Measurements from ENCODE around the gene CSRNP3.

CSRNP3 gene

DNA sequence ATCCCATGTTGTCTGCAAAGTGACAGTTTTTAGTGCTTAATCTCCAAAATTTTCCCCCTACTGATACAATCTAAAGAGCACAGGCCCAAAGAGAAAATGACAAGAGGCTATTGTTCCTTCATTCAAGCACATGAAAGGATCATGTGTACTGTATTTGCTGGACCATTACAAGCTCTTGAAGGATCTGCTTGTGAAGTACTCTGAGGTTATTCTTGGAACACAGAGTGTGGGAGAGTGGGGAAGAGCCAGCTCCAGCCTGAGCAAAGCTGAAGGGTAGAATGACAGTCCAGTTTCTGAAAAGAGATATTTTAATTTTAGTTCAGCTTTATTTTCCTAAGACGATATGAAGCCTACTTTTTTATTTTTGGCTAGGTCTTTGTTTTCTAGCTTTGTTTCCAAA lies 212.3 kb downstream of the CSRNP3 start:
- no peak for DNase-seq (ENCODE audit: low read depth, low spot score)

DNA sequence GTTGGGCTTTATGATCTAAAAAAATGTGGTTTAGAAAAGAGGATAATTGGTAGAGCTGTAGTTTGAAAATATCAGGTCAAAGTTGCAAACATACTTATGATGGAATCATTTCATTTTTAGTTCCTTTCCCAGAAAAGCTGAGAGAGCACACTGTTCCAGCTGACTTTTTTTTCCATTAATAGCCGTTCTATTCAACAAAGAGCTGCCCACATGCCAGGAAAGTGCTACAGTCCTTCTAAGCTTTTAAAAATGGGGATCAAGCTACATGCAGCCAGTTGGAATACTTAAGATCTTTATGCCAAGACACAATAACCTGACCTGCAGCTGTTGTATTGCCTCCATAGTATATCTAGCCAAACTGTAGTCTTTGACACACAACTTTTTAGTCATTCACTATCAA lies 213.0 kb downstream of the CSRNP3 start:
- DNase-seq (ENCODE audit: low read depth, low spot score), result no peak

DNA sequence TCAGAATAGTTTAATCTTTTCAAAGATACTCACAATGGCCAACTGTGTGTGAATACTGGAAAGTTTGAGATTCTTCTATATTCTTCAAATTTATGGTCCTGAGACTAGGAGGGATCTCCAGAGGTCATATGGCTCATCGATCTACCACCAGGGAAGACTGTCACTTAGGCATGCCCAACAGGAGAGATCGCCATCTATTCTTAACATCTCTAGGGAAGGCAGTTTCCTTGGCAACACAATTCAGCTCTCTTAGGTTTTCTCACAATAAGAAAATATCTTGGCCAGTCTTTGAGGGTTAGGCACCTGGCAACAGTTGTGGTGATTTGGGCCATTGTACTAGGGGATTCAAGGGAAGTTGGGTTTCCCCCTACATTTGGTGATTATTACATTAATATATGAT lies 217.3 kb downstream of the CSRNP3 start:
- DNase-seq (ENCODE audit: low read depth, low spot score), result no peak

DNA sequence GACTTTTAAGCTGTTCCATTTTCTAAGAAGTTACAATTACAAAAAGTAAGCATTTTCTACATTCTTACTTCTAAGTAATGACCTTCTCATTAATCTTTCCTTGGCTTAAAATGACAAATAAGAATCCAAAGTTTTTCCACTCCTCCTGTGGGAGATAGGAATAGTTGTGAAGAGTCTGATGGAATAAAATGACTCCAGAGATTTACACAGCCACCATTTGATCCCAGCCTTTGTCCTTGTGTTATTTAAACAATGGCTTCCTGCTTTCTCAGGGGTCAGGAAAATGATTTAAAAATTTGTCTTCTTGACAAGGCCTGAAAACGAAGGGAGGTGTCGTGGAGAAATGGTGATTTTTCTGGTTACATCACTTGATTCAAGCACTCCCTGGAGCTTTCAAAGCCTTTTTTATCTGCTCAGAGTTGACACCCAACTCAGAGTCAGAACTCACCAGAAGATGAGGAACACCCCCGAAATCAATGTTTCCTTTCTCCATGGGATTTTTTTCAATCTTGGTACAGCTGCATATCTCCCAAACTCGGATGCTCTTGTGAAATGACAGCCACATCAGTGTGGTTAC lies 218.0 kb downstream of the CSRNP3 start:
- DNase-seq (ENCODE audit: low read depth, low spot score), result no peak

DNA sequence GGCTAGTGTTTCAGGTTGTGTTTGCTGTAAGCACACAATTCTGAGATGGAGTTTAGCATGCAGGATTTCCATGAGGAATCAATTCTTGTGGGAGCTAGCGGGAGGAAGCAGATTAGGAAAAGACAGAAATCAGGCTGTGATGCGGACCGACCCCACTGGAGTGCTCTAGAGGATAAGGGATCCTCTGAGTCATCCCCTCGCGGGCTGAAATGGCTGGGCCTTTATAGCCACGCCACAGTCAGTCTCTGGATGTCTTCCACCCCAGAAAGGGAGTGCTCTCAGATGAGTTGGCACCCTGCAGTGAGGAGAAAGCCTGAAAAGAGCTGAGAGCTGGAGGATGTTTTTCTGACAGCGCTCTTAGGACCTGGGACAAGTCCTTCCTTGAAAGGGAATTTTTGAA lies 222.1 kb downstream of the CSRNP3 start:
- DNase-seq (ENCODE audit: low read depth, low spot score), result peak; percentile 70

DNA sequence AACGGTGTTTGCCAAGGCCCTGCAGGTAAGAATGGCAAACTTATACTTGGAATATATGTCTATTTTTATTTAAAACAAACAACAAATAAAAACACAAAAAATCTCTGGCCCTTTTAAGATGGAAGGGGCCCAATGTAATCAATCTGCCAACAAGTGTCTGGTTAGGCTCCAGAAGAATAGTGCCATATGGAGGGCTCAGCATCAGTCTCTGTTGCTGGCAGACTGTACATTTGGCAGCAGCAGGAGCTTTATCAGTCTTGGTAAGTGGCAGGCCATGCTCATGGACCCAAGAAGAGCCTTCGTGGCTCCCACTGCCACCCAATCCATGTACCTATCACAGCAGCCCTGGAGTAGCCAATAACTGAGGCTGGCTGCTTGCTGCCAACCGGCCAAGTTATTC lies 223.4 kb downstream of the CSRNP3 start:
- DNase-seq (ENCODE audit: low read depth, low spot score), result no peak

DNA sequence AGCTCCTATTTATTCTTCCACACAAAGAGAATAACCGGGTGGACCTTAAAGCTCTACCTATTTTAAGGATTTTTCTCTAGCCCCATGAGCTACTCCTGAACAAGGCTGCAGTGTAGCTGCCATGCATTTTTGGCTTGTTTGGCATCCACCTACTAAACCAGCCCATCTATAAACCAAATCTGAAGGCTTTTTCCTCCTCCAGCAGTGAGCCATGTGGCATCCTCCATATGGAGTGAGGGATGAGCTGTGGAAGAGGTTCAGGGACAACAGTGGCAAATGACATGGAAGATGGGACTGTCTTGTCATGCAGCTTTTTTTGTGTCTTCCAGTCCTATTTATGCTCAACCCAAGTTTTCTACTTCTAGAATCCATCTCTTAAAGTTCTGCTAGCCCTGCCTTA lies 224.3 kb downstream of the CSRNP3 start:
- no peak for DNase-seq (ENCODE audit: low read depth, low spot score)

DNA sequence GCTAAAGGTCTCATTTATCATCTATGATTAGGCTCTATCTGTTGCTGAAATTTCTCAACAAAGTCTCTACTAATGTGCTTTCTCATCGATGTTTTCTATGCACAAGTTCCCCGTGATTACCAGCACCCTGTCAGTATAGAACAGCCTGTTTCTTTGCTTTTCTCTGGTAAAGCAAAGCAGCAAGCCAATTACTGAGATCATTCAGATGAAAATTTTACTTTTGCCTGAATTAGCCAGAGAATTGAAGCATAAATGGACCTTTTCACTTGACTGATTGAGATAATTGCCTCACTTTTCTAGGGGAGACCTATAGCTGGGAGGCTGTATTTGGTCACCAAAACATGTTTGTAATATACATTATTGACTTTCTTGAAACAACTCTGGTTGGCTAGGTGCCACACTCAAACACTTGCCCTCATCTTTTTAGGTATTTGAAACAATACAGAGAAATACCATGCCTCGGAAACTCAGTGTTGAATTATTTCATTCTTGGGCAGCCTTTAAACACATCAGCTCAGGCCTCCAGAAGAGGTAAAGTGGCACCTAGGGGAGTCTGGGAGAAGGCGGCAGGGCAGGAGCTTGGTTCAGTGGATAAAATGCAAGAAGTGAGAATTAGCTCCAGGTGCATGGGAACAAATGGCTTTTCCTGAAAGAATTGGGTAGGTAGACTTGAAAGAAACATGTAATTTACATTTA lies 228.4 kb downstream of the CSRNP3 start:
- DNase-seq (ENCODE audit: low read depth, low spot score), result no peak

DNA sequence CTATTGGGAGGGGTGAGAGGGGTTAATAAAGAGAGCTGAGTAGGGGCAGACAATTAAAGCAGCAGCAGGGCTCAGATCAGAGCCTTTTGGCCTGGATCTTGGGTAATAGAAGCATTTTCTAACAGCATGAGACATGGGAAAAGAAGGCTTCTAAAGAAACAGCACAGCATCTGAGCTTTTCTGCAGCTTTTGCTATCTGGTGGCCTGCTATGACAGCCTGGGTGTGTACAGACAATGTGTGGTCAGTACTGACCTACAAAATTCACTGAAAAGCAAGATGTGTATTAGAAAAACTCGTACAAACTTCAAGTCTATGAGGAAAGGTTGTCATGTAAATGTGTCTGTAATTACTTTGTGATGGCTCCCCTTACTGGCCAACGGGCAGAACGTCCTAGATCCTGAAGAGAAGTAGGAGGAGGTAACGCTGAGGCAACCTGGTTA lies 229.0 kb downstream of the CSRNP3 start:
- peak; percentile 35 for DNase-seq (ENCODE audit: low read depth, low spot score)

DNA sequence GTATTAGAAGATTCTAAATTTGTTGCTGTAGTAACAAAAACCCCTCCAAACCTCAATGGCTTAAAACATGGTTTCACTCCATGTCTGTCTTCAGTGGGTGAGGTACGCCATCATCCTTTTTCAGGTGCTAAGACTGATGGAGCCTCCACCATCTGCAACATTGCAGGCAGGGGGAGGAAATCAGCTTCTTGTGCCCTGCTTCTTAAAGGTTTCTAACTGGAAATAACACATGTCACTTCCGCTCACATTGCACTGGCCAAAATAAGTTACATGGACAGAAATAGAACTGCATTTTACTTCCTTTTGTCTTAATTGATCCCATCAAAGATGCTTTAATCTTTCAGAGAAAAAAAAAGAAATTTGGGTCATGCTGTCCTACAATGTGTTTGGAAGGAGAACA lies 230.4 kb downstream of the CSRNP3 start:
- no peak for DNase-seq (ENCODE audit: low read depth, low spot score)

DNA sequence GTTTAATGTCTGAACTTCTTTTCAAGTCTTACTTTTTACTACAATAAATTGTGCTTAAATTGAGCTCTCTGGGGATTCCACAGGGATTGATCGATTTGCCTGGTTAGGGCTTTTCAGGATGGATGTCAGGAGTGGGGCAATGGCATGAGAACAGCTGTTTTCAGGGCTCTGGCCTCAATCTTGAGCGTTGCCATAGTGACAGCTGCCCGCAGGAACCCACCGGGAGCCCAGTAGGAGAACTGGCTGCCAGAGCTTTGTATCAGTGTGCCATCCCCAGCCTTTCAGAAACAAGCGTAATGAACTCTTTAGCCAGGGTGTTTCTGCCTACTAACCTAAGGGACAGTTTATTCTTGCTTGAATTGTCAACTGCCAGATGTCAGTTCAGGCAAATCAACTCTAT lies 231.0 kb downstream of the CSRNP3 start:
- no peak for DNase-seq (ENCODE audit: low read depth, low spot score)

DNA sequence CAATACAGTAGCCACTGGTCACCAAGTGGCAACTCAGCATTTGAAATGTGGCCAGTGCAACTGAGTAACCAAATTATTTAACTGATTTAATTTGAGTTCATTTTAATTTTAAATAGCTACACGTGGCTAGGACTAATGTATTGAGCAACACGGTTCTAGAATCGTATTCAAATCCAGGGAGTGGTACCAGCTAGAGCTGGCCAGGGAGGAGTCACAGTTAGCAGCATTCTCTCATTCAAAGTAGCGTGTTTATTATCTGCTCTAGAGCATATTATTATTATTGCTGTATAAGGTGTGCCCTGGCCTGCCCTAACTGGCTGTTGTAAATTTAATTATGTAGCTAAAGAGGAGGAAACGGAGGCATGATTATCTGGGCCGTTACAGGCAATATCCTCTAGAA lies 231.6 kb downstream of the CSRNP3 start:
- DNase-seq (ENCODE audit: low read depth, low spot score), result no peak

DNA sequence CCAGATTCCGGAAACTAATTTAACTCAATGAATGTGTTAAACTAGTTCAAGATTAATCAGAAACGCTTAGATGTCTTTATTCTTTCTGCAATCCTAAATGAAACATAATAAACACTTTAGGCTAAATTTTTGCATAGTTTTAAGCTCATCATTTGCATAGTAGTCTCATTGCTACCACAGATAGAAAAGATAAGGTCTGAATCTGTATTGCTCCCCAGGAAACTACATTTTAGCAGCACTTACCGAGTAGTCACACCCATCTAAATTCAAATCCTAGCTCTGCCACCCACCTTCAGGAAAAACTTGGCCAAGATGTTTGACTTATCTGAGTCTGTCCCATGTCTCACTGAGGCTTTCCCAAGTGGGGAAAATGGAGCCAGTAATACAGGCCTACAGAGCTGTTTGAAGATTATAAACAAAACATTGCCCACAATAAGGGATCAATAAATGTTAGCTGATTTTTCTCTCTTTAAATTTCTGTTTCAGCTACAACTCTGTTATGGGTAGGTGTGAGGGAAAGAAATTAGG lies 237.5 kb downstream of the CSRNP3 start:
- DNase-seq (ENCODE audit: low read depth, low spot score), result peak; percentile 20

DNA sequence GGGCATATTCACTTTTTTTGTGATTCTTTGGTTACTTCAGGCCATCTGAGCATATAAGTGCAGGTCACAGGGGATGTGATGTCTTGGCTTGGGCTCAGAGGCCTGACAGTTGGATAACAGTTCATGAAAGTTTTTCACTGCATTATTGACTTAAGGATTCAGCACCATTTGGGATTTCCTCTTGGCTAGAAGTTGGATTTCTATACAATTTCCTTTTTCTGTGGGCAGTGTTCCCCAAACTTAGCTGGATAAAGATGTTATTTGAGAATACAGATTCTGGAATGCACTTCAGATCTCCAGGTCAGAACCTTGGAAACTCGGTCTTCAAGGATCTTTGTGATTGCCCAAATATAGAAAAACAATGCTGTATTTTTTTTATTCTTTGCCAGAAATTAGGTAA lies 246.6 kb downstream of the CSRNP3 start:
- no peak for DNase-seq (ENCODE audit: low read depth, low spot score)

DNA sequence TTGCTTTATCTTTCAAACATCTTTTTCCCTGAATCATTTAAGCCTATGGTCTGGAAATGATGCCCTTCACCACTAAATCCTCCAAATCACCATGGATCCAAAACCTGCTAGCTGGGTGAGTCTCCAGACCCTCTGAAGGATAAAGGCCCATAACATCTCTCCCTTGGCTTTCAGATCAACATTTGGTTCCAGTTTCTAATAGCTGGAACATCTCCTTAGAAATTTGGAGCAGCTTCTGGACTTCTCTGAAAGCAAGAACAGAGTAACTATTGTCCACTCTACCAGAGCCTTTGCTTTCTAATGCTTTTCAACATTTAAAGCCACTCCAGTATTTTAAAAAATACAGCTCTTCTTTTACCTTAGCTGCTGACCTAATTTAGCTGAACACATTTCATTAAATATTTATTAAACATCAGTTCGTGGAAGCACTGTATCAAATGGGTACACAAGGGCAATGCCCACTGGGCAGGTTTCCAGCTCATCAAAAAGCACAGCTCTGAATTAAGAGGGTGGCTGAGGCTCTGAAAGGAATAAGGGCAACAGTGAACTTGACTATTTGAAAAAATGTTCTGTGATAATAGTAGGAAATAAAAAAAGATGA lies 249.2 kb downstream of the CSRNP3 start:
- DNase-seq (ENCODE audit: low read depth, low spot score), result no peak

DNA sequence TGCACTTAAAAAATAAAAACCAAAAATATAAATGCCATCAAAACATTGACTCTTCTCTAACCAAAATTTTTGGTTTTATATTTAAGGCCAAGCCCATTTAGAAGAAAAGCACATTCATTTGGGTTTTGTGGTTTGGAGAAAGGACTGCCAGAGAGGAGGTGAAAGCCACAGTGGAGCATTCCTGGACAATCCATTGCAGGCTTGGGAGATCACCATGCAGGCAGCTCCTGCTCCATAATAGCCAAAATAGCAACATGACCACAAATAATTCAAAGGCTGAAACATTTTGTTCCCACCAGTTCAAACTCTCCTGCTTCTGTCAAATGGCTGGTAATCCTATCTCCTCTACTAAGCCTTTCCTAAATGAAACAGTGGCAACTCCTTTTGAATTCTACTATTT lies 251.0 kb downstream of the CSRNP3 start:
- DNase-seq (ENCODE audit: low read depth, low spot score), result no peak

DNA sequence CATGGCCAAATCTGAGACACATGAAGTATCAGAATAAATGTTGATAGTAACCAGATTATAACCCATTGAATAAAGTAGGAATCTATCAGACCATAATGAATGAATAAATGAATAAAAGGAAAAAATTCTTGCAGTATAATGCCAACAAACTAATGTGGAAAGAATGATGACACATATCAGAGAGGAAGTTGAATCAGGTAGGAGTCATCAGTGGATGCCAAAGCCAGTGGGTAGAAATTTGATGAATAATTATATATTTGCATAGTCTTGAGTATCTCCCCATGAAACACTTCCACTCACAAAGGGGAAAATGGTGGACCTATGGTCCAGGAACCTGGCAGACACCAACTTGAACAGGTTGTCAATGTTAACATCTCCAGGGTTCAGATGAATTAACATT lies 255.9 kb downstream of the CSRNP3 start:
- DNase-seq (ENCODE audit: low read depth, low spot score), result no peak

Data from iPS DF 19.7 (cell line).